HG03103 (cell line): ENCODE measurements around the gene THBS2.

ENCODE experiments used
- ATAC-seq: cut with Tn5 transposase; IDR thresholded peaks from one replicate; pipeline ENCODE4 v1.9.1; 2021; ENCODE audit warnings: low read depth; ENCODE audit not compliant: unreplicated experiment

THBS2 gene

DNA sequence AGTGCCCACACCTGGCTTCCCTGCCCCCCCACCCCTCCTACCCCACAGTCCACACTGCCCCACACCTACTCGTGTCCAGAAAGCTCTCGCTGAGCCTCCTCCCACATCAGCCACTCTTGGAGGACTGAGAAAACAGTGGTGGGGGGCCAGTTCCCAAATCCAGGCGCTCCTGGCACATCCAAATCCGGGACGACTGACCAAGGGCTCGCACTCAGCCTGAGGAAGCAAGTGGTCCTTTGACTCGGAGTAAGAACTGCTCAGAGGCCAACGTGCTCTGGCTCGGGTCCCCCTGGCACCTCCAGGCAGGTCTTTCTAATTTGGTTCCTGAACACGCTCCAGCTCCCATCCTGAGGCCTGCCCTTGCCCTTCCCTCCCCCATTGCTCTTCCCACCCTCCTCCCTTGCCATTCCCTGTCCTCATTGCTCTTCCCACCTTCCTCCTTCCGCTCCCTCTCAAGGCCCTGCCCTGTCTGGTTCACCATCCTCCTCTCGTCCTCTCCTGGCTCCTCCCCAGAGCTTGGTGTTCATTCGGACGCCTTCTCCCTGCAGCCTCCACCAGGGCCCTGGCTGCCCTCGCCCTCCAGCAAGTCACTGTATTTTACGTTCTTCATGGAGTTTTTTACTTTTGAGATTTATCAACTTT, 83.6 kb downstream of the THBS2 start:
- no peak for ATAC-seq

- ATAC-seq, result no peak
Observed at GRCh38 chr6:169169375-169169774, 84.3 kb downstream of the THBS2 start.

DNA sequence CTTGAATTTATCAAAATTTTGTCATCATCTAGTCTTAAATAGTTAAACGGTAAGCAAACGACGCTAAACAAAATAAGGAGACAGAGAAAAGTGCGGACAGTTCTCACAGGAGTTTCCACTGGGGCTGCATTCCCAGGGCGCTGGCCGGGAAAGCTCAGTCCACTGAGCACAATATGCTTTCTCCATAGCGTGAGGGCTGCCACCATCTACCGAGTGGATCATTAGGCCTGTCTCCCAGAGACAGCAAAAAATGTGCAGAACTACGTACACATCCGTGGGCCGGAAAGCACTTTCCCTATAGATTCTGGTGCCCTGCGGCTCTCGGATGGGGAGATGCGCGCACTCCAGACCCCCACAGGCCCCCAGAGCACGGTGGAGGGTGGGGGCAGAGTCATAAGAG, 84.9 kb downstream of the THBS2 start:
- no peak for ATAC-seq

DNA sequence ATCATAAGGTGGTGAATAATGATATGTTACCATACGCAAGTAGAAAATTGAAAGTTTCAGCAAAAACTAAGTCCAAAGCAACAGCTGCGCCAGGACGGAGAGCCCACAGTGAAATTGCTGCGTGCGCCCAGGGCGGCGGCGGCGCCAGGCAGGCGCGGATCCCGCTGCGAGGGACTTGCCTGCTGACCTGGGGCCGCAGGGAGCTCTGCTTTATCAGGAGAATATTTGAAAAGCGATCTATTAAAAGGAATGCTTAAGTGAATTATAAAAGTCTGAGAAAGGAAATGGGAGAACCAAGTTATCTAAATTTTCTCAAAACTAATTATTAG, 85.4 kb downstream of the THBS2 start:
- no peak for ATAC-seq

DNA sequence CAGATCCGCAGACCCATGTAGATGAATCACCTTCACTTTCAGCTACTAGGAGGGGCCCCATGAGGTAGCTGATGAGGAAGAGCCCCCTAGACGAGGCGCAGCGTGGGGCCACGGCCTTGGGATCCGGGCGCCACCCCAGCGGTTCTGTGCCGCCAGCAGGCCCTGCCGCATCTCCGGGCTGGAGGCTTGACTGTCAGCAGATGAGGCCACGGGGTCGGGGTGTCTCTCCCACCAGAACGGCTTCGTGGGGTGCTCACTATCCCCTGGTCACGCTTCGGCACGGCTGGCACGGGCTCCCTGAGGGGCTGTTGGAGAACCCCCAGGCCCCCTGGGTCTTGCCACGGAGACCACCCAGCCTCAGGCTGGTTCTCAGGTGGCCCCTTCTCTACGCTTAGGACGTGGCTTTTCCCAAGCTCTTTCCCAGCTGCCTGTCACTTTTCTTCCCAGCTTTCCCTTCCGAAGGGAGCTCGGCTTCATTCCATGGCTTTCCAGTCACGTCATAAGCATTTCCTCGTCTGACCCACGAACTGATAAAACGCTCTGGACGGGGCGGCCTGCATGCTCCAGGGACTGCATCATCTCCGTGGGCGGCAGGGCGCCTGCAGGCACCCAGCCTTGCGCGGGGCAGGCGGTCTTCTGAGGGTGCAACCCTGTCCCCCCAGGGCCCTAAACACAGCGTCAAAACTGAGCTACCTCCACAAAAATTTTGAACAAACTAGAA, 85.9 kb downstream of the THBS2 start:
- no peak for ATAC-seq

GRCh38 chr6:169166896-169167580, 86.6 kb downstream of the THBS2 start:
- ATAC-seq, result no peak
